ENCODE data around the gene IL31.

GRCh38 chr12:122199484-122200355 is 25.7 kb upstream of the IL31 start:
- TF ChIP-seq GATA2 (IDR thresholded peaks at IDR 0.05; ENCODE audit: low read depth, low read length) (no peak), GATA3 (IDR thresholded peaks at IDR 0.05; ENCODE audit: low read depth, low read length) (no peak)
